HG03064 (cell line): ENCODE results near the gene PUDP.
A peak's percentile ranks its signal among the peaks of the same experiment; 100 is the strongest.

Experiments
- ATAC-seq: cut with Tn5 transposase; IDR thresholded peaks from one replicate; pipeline ENCODE4 v1.9.1; 2021; ENCODE audit warnings: low read depth; ENCODE audit not compliant: unreplicated experiment

The PUDP gene

GRCh38 chrX:7077241-7078230 lies 70.4 kb downstream of the PUDP start:
- no peak for ATAC-seq

GRCh38 chrX:7076245-7076661 lies 71.7 kb downstream of the PUDP start:
- no peak for ATAC-seq

- no peak for ATAC-seq
Measured at GRCh38 chrX:7074908-7075204, 73.1 kb downstream of the PUDP start.

DNA sequence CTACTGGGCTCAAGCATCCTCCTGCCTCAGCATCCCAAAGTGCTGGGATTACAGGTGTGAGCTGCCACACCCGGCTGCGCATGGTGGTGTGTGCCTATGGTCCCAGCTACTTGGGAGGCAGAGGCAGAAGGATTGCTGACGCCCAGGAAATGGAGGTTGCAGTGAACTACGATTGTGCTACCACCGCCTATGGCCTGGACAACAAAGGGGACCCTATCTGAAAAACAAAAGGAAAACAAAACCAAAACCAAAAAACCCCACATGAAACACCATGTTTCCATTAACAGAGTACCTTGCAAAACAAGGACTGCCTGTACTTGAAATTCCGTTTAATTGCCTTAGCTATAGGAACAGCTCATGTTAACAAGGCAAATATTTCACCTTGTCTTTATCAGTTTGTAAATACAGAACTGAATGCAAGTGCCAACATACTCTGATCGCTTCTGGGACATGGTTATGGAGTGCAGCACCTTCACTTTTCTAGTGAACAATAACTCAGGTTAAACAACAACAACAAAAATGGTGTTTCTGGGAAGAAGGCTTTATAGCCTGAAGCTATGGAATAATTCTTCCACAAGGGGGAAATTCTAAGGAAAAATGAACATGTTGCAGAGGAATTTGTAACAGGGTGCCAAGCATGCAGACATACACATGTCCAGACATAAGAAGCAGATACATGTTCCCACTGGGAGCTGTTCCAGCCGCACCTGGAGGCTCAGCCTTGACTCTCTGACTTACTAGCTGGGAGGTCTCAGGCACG lies 73.6 kb downstream of the PUDP start:
- no peak for ATAC-seq

GRCh38 chrX:7073336-7073735 lies 74.6 kb downstream of the PUDP start:
- no peak for ATAC-seq

GRCh38 chrX:7072856-7073255 lies 75.1 kb downstream of the PUDP start:
- no peak for ATAC-seq

GRCh38 chrX:7071390-7071789 lies 76.6 kb downstream of the PUDP start:
- ATAC-seq, result no peak

GRCh38 chrX:7069556-7069955 lies 78.4 kb downstream of the PUDP start:
- no peak for ATAC-seq

GRCh38 chrX:7068939-7069367 lies 79.0 kb downstream of the PUDP start:
- ATAC-seq, result no peak

- ATAC-seq, result no peak
Measured at GRCh38 chrX:7067256-7067655, 80.7 kb downstream of the PUDP start.

DNA sequence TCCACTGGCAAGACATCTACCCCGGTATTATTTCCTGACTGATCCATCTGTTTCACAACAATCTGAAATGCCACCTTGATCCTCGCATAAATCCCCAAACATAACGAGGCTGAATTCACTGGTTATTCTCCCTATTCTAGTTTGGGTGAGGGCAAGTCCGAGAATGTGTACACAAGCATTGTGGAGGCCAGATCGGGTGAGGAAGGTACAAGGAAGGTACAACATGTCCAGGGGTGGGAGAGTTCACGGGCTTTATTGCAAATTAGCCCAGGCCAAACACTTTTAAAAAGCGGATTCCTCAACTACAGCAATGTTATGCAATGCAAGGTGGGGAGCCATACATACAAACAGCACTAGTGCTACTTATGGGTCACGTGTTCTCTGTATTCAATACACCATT lies 82.5 kb downstream of the PUDP start:
- no peak for ATAC-seq

DNA sequence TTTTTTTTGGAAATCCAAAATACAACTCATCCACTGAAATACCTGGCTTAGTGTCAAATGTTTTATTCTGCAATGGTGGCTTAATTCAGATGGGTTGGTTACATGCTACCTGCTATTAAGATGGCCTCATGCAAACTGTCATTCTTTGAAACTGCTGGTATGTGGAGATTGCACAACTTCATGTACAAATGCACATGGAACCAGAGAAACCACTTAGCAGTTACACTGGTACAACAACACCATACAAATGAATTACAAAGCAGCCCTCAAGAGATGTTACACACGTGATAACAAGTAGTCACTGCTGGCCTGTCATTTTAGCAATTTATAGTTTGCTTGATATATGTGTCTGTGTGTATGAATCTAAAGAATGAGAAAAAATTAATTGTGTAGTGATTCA lies 85.0 kb downstream of the PUDP start:
- no peak for ATAC-seq

- ATAC-seq, result no peak
Measured at GRCh38 chrX:7062276-7062675, 85.7 kb downstream of the PUDP start.

DNA sequence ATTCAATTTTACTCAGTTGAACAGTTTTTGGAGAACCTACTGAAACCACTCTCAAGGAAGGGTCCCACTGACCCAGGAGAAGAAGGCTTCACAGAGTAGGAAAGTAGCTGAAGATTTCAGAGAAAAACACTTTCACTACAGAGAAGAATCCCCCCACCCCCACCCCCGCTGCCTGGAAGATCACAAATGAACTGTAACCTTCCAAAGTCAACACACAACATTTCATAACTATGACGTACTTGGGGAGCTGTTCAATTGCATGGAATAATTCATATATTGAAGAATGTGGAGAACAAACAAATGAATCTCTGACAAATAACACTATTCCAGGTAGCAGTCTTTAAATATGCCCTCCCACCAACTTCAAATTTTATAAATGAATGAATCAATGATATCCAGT lies 86.5 kb downstream of the PUDP start:
- ATAC-seq, result no peak

DNA sequence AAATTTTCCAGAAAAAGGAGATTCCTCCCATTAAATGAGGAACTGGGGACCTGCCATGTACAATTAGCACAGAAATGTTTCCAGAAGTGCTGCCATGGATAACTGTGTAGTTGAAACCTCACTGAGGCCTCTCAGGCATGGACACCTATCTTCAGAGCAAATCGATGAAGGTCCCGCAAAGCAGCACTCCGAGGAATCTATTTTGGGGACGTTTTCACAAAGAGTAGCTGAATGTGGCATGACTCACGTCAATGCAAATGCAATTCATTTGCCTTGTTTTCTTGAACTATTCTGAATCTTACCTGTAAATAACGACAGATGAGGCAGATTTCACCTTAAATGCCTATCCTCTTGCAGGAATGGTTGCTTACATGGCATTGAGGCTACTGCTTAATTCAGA lies 87.5 kb downstream of the PUDP start:
- ATAC-seq, result no peak

DNA sequence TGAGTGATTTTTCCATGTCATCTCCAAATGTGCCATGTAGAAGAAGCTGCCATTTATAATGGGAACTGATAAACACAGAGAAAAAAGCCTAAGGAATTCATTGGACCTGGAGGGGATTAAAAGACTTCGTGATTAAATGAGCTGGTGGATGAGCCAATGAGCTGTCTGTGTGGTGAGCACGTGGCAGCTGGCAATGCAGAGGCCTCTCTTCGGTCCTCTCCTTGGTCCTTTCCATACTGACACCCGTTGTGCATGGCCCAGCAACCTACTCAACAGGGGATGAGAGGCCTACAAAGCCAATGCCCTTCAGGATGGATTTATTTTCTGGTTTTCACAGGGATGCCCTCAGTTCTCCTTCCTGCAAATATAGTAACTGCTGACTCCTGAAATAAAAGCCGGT lies 88.1 kb downstream of the PUDP start:
- ATAC-seq, result no peak

DNA sequence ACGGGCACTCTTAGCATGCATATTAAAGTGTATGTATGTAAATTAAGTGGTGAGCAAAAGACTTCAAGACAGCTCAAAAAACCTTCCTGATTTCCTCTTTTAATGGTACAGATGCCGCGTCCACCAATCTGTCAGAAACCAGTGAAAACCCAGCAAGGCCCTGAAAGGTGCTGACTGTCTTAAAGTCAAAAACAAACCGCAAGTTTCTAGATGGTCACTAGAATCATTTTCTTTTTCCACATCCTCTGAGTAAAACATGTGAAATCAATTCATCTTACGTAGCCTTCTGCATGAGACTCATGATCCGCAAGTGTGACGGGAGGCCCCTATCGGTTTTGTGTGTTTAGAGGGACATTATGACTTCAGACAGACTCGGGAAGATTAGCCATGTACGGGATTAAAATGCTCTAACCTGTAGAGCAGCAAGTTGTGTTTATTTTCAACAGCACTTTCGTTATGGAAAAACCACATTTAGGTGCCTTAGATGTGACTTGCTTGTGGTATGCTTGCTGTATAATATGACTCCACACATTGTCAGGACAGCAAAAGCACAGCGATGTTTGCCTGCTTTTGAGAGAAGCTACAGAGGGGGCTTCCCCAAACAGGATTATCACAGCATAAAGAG lies 88.6 kb downstream of the PUDP start:
- ATAC-seq, result peak; percentile 91

DNA sequence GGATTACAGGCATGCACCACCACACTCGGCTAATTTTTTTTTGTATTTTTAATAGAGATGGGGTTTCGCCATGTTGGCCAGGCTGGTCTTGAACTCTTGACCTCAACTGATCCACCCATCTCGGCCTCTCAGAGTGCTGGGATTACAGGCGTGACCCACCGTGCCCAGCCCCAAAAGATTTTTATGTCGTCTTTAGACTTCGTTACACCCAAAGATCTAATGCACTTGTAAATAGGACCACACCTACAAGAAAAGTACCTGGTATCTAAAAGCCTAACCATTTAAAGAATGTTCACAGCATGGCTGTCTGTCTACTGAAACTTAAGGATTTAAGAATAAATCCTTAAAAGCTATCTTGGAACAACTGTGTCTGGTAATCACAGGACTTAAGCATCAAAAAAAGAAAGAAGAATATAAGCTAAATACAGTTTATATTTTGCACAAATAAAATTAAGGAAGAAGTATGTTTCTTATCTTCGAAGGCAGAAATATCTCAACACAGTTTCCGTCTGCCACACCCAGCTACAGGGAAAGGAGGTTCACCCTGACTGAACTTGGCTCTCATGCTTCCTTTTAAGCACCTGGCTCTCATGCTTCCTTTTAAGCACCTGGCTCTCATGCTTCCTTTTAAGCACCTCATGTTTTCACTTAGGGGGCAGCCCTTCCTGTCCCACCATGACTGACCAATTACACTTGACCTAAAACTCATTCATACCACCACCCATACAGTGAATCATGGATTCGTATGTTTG lies 92.4 kb downstream of the PUDP start:
- ATAC-seq, result no peak

GRCh38 chrX:7054219-7055216 lies 93.4 kb downstream of the PUDP start:
- ATAC-seq, result no peak
